ENCODE results near the gene KANSL1.
"Not testable (repeated sequence)": the region's sequence is repeated elsewhere in the genome, so short reads cannot be mapped to it uniquely, and the experiment has no call there.

The KANSL1 gene

DNA sequence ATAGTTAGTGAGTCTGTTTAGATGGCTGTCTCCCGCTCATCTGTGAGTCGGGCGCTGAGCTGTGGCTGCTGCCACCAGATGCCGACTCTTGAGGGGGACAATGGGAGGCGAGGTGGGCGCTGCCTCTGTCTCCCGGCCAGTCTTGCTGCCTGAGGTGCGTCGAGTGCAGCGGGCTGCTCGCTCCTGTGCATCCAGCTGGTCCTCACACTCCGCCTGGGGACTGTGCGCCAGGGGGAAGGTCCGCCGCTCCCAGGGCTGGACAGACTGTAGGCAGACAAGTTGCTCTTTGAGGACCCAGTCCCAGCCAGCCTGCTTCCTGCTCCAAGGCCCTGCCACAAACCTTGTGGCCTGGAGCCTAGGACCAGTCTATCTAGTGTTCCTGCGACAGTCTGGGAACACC is 161.8 kb downstream of the KANSL1 start:
- DNase-seq, result no peak

DNA sequence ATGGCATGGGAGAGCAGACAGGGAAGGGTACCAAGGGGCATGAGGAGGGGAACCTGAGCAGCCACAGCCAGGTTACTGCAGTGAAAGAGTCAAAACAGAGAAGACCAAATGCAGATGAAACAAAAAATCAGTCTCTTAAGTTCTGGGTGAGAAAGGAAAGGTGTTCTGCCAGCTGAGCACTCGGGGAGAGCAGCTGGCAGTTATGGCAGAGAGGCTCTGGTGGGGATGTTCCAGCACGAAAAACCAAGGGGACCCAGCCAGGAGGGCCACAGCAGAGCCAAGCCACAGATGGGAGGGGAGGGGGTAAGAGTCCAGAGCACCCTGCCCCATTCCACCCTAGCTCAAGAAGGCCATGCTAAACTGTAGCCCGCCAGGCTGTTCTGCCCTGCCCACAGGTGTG is 162.5 kb downstream of the KANSL1 start:
- DNase-seq, result no peak

DNA sequence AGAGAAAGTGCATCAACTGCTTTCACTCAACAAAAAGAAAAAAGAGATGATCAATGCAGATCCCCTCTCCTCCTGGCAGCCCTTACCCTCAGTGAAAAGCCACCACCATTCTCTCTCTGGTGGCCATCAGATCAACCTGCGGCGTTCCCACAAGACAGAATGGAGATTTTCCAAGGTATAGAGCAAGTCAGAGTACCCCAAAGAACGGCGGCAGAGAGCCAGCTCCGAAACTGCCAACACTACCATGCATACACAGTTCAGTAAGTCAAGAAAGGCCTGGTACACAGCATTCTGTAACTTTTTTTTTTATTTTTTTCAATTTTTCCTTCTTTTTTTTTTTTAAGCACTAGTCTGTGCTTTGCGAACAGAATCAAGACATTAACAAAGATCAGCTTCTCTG is 163.6 kb downstream of the KANSL1 start:
- DNase-seq, result no peak

DNA sequence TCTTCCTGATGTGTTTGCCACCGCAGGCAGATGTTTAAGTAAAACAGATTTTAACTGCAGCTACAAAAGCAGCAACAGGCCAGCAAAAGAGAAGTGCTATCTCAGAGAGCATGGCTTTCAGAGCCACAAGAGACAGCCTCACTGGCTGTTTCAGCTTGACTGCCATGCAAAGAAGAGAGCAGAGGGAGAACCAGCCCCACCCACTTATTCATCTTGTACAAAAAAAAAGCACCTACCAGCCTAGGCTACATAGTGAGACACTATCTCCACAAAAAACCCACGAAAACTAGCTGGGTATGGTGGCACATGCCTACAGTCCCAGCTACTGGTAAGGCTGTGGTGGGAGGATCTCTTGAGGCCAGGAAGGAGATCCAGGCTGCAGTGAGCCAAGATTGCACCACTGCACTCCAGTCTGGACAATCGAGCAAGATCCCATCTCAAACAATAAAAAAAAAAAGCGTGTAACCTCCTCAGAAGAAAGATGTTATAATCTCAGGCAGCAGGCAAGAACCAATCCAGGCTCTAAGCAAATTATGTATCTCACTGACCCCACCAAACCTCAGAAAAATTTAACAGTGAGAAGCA is 164.2 kb downstream of the KANSL1 start:
- no peak for DNase-seq

DNA sequence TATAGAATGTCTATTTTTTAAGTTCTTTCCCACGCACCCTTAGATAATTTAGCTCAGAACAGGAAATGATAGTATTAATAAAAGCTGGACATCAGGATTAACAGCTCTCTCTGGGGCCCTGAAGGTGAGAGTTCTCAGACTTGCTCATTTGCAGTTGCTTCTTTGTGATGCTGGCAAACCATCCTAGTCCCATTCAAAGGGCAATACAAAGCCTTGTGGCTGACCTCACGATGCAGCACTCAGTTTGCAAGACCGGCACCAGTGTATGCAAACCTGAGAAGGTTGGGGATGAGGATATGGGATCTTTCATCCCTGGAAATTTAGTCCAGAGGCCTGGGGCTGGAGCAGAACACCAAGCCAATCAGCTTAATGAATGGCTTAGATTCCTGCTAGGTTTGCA is 164.9 kb downstream of the KANSL1 start:
- DNase-seq, result no peak

DNA sequence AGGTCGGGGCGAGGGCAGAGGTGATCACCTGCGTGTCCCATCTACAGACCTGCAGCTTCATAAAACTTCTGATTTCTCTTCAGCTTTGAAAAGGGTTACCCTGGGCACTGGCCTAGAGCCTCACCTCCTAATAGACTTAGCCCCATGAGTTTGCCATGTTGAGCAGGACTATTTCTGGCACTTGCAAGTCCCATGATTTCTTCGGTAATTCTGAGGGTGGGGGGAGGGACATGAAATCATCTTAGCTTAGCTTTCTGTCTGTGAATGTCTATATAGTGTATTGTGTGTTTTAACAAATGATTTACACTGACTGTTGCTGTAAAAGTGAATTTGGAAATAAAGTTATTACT is 165.3 kb downstream of the KANSL1 start:
- no peak for DNase-seq

DNA sequence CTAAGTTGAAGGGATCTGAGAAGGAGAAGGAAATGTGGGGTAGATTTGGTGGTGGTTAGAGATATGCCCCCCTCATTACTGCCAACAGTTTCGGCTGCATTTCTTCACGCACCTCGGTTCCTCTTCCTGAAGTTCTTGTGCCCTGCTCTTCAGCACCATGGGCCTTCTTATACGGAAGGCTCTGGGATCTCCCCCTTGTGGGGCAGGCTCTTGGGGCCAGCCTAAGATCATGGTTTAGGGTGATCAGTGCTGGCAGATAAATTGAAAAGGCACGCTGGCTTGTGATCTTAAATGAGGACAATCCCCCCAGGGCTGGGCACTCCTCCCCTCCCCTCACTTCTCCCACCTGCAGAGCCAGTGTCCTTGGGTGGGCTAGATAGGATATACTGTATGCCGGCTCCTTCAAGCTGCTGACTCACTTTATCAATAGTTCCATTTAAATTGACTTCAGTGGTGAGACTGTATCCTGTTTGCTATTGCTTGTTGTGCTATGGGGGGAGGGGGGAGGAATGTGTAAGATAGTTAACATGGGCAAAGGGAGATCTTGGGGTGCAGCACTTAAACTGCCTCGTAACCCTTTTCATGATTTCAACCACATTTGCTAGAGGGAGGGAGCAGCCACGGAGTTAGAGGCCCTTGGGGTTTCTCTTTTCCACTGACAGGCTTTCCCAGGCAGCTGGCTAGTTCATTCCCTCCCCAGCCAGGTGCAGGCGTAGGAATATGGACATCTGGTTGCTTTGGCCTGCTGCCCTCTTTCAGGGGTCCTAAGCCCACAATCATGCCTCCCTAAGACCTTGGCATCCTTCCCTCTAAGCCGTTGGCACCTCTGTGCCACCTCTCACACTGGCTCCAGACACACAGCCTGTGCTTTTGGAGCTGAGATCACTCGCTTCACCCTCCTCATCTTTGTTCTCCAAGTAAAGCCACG is 165.9 kb downstream of the KANSL1 start:
- DNase-seq, result no peak

DNA sequence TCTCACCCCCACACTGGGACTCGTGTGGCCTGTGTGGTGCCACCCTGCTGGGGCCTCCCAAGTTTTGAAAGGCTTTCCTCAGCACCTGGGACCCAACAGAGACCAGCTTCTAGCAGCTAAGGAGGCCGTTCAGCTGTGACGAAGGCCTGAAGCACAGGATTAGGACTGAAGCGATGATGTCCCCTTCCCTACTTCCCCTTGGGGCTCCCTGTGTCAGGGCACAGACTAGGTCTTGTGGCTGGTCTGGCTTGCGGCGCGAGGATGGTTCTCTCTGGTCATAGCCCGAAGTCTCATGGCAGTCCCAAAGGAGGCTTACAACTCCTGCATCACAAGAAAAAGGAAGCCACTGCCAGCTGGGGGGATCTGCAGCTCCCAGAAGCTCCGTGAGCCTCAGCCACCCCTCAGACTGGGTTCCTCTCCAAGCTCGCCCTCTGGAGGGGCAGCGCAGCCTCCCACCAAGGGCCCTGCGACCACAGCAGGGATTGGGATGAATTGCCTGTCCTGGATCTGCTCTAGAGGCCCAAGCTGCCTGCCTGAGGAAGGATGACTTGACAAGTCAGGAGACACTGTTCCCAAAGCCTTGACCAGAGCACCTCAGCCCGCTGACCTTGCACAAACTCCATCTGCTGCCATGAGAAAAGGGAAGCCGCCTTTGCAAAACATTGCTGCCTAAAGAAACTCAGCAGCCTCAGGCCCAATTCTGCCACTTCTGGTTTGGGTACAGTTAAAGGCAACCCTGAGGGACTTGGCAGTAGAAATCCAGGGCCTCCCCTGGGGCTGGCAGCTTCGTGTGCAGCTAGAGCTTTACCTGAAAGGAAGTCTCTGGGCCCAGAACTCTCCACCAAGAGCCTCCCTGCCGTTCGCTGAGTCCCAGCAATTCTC is 166.8 kb downstream of the KANSL1 start:
- DNase-seq, result no peak

DNA sequence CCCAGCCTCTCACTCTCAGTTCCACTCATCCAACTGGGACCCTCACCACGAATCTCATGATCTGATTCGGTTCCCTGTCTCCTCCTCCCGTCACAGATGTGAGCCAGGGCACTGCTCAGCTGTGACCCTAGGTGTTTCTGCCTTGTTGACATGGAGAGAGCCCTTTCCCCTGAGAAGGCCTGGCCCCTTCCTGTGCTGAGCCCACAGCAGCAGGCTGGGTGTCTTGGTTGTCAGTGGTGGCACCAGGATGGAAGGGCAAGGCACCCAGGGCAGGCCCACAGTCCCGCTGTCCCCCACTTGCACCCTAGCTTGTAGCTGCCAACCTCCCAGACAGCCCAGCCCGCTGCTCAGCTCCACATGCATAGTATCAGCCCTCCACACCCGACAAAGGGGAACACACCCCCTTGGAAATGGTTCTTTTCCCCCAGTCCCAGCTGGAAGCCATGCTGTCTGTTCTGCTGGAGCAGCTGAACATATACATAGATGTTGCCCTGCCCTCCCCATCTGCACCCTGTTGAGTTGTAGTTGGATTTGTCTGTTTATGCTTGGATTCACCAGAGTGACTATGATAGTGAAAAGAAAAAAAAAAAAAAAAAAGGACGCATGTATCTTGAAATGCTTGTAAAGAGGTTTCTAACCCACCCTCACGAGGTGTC is 167.6 kb downstream of the KANSL1 start:
- no peak for DNase-seq

DNA sequence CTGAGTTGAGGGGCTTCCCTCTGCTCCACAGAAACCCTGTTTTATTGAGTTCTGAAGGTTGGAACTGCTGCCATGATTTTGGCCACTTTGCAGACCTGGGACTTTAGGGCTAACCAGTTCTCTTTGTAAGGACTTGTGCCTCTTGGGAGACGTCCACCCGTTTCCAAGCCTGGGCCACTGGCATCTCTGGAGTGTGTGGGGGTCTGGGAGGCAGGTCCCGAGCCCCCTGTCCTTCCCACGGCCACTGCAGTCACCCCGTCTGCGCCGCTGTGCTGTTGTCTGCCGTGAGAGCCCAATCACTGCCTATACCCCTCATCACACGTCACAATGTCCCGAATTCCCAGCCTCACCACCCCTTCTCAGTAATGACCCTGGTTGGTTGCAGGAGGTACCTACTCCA is 168.2 kb downstream of the KANSL1 start:
- no peak for DNase-seq

DNA sequence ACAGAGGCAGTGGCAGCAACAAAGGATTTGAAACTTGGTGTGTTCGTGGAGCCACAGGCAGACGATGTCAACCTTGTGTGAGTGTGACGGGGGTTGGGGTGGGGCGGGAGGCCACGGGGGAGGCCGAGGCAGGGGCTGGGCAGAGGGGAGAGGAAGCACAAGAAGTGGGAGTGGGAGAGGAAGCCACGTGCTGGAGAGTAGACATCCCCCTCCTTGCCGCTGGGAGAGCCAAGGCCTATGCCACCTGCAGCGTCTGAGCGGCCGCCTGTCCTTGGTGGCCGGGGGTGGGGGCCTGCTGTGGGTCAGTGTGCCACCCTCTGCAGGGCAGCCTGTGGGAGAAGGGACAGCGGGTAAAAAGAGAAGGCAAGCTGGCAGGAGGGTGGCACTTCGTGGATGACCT is 168.6 kb downstream of the KANSL1 start:
- no peak for DNase-seq

DNA sequence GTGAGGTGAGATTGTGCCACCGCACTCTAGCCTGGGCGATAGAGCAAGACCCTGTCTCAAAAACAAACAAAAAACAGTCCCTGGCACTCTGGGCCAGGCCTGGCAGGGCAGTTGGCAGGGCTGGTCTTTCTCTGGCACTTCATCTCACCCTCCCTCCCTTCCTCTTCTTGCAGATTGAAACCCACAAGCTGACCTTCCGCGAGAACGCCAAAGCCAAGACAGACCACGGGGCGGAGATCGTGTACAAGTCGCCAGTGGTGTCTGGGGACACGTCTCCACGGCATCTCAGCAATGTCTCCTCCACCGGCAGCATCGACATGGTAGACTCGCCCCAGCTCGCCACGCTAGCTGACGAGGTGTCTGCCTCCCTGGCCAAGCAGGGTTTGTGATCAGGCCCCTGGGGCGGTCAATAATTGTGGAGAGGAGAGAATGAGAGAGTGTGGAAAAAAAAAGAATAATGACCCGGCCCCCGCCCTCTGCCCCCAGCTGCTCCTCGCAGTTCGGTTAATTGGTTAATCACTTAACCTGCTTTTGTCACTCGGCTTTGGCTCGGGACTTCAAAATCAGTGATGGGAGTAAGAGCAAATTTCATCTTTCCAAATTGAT is 169.3 kb downstream of the KANSL1 start:
- DNase-seq, result no peak

DNA sequence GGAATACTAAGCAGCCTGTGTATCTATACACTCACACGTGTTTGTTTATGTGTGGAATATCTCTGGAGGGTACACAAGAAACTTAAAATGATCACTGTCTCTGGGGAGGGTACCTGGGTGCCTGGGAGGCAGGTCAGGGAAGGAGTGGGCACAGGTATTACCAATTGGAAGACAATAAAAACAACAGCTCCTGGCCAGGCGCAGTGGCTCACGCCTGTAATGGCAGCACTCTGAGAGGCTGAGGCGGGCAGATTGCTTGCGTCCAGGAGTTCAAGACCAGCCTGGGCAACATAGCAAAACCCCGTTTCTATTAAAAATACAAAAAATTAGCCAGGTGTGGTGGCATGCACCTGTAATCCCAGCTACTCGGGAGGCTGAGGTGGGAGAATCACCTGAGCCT is 169.9 kb downstream of the KANSL1 start:
- not testable (repeated sequence) for DNase-seq

DNA sequence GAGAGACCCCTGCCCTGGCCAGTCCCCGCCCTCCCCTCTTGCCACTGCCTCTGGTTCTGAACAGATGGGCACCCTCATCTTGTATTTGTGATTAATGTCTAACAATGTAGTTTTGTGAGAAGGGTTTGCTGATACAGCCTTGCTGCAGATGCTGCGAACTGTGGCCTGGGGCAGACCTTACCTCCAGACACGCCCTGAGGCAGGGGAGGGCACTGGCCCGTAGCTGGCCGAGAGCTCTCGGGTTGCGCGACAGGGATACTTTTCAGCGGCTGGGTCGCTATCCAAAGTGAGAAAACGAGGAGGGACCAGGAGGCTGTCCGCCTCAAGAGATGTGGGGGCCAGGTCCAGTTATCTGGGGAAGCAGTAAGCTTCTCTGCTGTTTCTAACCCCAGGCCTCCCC is 172.2 kb downstream of the KANSL1 start:
- DNase-seq, result no peak

DNA sequence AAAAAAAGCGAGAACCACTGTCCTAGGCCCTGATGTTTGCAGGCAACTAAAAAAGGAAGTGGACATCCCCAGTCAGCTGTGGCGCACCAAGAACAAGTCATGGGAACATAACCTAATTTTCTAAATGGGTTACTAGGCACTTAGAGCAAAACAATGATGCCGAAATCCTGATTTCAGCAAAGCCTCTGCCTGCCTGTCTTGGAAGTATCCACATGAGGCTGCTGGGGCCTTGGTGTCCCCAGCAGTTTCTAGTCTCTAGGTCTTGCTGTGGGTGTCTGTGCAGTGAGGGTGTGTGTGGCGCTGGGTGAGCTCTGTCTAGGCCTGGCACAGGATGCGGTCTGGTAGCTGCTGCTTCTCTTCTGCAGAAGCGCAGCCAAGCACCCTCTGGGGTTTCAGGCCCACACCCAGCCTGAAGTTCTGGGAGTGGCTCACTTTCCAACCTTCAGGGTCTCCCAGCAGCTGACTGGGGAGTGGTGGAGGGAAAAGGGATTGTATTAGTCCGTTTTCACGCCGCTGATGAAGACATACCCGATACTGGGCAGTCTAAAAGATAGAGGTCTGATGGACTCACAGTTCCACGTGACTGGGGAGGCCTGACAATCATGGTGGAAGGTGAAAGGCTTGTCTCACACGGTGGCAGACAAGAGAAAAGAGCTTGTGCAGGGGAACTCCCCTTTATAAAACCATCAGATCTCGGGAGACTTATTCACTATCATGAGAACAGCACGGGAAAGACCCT is 173.0 kb downstream of the KANSL1 start:
- no peak for DNase-seq

DNA sequence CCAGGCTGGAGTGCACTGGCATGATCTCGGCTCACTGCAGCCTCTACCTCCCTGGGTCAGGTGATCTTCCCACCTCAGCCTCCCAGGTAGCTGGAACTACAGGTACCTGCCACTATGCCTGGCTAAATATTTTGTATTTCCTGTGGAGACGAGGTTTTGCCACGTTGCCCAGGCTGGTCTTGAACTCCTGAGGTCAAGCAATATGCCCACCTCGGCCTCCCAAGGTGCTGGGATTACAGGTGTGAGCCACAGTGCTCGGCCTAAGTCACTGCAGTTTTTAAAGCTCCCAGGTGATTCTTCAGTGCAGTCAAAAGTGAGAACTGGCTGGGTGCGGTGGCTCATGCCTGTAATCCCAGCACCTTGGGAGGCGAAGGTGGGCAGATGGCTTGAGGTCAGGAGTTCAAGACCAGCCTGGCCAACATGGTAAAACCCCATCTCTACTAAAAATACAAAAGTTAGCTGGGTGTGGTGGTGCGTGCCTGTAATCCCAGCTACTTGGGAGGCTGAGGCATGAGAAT is 173.8 kb downstream of the KANSL1 start:
- not testable (repeated sequence) for DNase-seq

DNA sequence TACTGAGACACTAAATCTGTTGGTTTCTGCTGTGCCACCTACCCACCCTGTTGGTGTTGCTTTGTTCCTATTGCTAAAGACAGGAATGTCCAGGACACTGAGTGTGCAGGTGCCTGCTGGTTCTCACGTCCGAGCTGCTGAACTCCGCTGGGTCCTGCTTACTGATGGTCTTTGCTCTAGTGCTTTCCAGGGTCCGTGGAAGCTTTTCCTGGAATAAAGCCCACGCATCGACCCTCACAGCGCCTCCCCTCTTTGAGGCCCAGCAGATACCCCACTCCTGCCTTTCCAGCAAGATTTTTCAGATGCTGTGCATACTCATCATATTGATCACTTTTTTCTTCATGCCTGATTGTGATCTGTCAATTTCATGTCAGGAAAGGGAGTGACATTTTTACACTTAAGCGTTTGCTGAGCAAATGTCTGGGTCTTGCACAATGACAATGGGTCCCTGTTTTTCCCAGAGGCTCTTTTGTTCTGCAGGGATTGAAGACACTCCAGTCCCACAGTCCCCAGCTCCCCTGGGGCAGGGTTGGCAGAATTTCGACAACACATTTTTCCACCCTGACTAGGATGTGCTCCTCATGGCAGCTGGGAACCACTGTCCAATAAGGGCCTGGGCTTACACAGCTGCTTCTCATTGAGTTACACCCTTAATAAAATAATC is 179.6 kb downstream of the KANSL1 start:
- DNase-seq, result no peak

DNA sequence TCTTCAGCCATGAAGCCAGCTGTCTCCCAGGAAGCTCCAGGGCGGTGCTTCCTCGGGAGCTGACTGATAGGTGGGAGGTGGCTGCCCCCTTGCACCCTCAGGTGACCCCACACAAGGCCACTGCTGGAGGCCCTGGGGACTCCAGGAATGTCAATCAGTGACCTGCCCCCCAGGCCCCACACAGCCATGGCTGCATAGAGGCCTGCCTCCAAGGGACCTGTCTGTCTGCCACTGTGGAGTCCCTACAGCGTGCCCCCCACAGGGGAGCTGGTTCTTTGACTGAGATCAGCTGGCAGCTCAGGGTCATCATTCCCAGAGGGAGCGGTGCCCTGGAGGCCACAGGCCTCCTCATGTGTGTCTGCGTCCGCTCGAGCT is 180.1 kb downstream of the KANSL1 start:
- no peak for DNase-seq

DNA sequence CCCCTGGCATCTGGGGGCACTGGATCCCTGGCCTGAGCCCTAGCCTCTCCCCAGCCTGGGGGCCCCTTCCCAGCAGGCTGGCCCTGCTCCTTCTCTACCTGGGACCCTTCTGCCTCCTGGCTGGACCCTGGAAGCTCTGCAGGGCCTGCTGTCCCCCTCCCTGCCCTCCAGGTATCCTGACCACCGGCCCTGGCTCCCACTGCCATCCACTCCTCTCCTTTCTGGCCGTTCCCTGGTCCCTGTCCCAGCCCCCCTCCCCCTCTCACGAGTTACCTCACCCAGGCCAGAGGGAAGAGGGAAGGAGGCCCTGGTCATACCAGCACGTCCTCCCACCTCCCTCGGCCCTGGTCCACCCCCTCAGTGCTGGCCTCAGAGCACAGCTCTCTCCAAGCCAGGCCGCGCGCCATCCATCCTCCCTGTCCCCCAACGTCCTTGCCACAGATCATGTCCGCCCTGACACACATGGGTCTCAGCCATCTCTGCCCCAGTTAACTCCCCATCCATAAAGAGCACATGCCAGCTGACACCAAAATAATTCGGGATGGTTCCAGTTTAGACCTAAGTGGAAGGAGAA is 180.6 kb downstream of the KANSL1 start:
- no peak for DNase-seq

DNA sequence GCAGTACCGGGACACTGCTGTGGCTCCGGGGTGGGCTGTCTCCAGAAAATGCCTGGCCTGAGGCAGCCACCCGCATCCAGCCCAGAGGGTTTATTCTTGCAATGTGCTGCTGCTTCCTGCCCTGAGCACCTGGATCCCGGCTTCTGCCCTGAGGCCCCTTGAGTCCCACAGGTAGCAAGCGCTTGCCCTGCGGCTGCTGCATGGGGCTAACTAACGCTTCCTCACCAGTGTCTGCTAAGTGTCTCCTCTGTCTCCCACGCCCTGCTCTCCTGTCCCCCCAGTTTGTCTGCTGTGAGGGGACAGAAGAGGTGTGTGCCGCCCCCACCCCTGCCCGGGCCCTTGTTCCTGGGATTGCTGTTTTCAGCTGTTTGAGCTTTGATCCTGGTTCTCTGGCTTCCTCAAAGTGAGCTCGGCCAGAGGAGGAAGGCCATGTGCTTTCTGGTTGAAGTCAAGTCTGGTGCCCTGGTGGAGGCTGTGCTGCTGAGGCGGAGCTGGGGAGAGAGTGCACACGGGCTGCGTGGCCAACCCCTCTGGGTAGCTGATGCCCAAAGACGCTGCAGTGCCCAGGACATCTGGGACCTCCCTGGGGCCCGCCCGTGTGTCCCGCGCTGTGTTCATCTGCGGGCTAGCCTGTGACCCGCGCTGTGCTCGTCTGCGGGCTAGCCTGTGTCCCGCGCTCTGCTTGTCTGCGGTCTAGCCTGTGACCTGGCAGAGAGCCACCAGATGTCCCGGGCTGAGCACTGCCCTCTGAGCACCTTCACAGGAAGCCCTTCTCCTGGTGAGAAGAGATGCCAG is 181.3 kb downstream of the KANSL1 start:
- DNase-seq, result no peak

Measured in SW 1271 (cell line).